Heart left ventricle (tissue), 13 donors: ENCODE data around the gene CFAP97D2.

Experiments
- POLR2A ChIP-seq, 2 donors: fragments of 450-650 bp; IDR thresholded peaks; one replicate each; pipeline ENCODE4 v1.6.1; 2017; ENCODE audit warnings: antibody characterized with exemption in 2 of 2, mild to moderate bottlenecking in 2 of 2, moderate library complexity in 2 of 2
- TF ChIP-seq, protein P1 (sequence below), 12 donors: fragments of 200-600 bp; sonication (generic) in 4 of 12; IDR thresholded peaks; one replicate each; pipeline versions ENCODE4 v1.5.0 to v1.8.0; 2018 to 2022; ENCODE audit warnings: antibody characterized with exemption in 12 of 12, mild to moderate bottlenecking in 5 of 12
- donor health status: ischemic (EF 13 %, LVEDD 7.1; RV severe dilation, severe dysfunction).
- donor health status: DM: no; HTN: yes; CAD: no.
- donor health status: DM: no; HTN: no; CAD: no.
- donor health status: ischemic (EF 25% LVEDD 6.9; RV normal size, moderate dysfunction).
- donor health status: ischemic (EF 25% LVEDD 5.7; RV mildly dilated, moderate dysfunction).
- donor health status: ischemic (EF 35%, LVEDD 5.7; RV mildly dilated, moderate dysfunction).
- donor health status: nonischemic (EF 11% LVEDD 7.7; RV severe dilation, severe dysfunction).
- donor health status: DM: yes; HTN: yes; CAD: no.
- donor health status: PGD.
- donor health status: ischemic (EF 29% LVEDD 5.4; RV normal size, mild dysfunction).
- donor health status: nonischemic (EF 23%, LVEDD 6.1; RV moderate dilation, normal function).

DNA sequence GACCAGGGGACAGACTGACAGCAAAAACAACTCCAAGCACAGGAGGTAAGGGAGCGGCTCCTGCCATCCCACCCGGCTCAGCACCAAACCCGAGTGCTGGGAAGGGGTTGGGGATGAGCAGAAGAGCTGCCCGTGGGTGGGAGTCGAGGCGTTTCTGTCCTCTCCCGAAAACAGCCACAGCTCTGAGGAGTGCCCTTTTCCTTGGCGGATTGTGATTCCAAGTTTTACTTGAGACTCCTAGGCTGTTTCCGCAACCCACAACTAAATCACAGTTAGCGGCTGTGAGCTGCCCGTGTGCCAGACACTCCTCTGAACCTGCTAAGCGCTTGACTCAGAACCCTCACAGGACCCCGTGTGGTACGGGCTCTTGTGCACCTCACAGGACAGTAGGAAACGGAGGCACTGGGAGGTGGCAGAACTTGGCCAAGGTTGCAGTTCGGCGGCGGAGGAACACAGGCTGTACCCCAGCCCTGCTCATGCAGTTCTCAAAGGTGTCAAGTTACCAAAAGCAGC lies 21.4 kb downstream of the CFAP97D2 start:
- TF ChIP-seq, protein P1, sequence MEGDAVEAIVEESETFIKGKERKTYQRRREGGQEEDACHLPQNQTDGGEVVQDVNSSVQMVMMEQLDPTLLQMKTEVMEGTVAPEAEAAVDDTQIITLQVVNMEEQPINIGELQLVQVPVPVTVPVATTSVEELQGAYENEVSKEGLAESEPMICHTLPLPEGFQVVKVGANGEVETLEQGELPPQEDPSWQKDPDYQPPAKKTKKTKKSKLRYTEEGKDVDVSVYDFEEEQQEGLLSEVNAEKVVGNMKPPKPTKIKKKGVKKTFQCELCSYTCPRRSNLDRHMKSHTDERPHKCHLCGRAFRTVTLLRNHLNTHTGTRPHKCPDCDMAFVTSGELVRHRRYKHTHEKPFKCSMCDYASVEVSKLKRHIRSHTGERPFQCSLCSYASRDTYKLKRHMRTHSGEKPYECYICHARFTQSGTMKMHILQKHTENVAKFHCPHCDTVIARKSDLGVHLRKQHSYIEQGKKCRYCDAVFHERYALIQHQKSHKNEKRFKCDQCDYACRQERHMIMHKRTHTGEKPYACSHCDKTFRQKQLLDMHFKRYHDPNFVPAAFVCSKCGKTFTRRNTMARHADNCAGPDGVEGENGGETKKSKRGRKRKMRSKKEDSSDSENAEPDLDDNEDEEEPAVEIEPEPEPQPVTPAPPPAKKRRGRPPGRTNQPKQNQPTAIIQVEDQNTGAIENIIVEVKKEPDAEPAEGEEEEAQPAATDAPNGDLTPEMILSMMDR (IDR thresholded peaks at IDR 0.05), result no peak
- TF ChIP-seq POLR2A (IDR thresholded peaks at IDR 0.05), result no peak
